Mucosa of stomach (tissue), 1 donor: Measurements from ENCODE around the gene MOBP.
"Not testable (repeated sequence)": the region's sequence is repeated elsewhere in the genome, so short reads cannot be mapped to it uniquely, and the experiment has no call there.

Source experiments
- H3K27me3 ChIP-seq: one replicate; pipeline ENCODE4 v1.7.0; 2013; ENCODE audit warnings: mild to moderate bottlenecking, low read length; ENCODE audit not compliant: control insufficient read depth, insufficient read depth
- H3K36me3 ChIP-seq: one replicate; pipeline ENCODE4 v1.7.0; 2013; ENCODE audit warnings: low read length; ENCODE audit not compliant: control insufficient read depth, insufficient read depth
- H3K4me1 ChIP-seq: one replicate; pipeline ENCODE4 v1.7.0; 2013; ENCODE audit warnings: mild to moderate bottlenecking, low read length; ENCODE audit not compliant: control insufficient read depth, insufficient read depth
- H3K4me3 ChIP-seq: one replicate; pipeline ENCODE4 v1.7.0; 2013; ENCODE audit warnings: low read length
- H3K9ac ChIP-seq: one replicate; pipeline ENCODE4 v1.7.0; 2013; ENCODE audit warnings: mild to moderate bottlenecking, low read length, moderate library complexity
- H3K9me3 ChIP-seq: one replicate; pipeline ENCODE4 v1.7.0; 2013; ENCODE audit warnings: mild to moderate bottlenecking, low read length, moderate library complexity; ENCODE audit not compliant: control insufficient read depth
- donor health status: Pancreatic carcinoma.

MOBP gene

DNA sequence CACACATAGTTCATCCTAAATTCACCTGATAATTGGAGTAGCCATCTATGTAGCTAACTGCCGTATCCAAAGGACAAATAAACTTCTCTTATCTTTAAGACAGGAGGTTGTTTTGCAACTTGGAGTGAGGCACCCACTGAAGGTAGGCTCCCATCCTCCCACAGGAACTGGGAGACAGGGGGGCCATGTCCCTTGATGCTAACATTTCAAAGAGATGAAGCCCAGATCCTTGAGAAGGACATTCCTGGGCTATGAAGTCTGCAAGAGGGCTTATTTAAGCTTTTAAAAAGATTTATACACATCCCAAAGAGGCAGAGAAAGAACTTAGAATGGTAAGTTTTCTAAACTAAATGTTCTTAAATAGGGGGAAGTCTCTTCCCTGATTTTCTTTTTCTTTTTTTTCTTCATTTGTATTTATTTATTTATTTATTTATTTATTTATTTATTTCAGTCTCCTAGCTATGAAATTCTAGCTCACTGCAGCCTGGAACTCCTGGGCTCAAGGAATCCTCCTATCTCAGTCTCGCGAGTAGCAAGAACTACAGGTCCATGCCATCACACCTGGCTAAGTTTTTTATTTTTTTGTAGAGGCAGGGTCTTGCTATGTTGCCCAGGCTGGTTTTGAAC is 12.8 kb upstream of the MOBP start:
- Histone ChIP-seq H3K9ac (no peak overlapping the region), H3K4me1 (no peaks in the 10 kb centered on the region), H3K4me3 (no peak overlapping the region), H3K36me3 (no peaks in the 10 kb centered on the region), H3K27me3 (peaks cover 3% of the 10 kb centered on the region), H3K9me3 (no peaks in the 10 kb centered on the region)

DNA sequence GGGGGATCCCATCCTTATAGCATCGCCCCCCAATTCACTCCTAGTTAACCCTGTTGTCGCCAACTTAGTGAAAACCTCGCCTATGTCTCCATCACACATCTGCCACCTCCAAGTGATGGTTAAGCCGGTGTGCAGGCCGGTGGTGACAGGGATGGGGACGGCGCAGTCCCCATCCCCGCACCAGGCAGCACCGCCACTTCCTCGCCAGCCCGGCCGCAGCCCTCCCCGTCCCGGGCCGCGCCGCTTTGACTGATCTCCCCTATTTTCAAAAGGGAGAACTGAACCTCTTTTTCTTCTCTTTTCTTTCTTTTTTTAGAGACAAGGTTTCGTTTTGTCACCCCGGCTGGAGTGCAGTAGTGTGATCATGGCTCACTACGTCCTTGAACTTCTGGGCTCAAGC is 11.3 kb upstream of the MOBP start:
- Histone ChIP-seq H3K4me3 (no peak overlapping the region), H3K36me3 (no peaks in the 10 kb centered on the region), H3K9me3 (no peaks in the 10 kb centered on the region), H3K27me3 (peaks cover 3% of the 10 kb centered on the region), H3K9ac (no peak overlapping the region), H3K4me1 (no peaks in the 10 kb centered on the region)

DNA sequence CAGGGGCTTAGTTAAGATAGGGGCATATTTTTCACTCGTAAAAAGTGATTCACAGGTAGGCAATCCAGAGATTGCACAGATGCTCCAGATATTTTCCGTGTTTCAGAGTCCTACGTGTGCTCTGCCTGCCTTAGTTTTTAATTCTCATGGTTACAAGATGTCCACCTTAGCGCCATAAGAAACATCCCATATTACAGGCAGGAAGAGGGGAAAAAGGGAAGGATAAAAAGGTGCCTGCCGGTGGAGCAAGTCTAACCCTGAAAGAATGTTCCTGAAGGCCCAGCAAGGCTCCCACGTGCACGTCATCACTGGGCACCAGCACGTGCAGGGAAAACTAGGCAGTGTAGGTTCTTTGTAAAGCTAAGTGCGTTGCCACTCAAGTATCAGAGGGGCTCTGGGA is 10.1 kb upstream of the MOBP start:
- H3K9ac ChIP-seq = no peak overlapping the region
- no peaks in the 10 kb centered on the region for H3K36me3 ChIP-seq
- no peaks in the 10 kb centered on the region for H3K4me1 ChIP-seq
- no peak overlapping the region for H3K4me3 ChIP-seq
- H3K27me3 ChIP-seq = peaks cover 3% of the 10 kb centered on the region
- no peaks in the 10 kb centered on the region for H3K9me3 ChIP-seq

DNA sequence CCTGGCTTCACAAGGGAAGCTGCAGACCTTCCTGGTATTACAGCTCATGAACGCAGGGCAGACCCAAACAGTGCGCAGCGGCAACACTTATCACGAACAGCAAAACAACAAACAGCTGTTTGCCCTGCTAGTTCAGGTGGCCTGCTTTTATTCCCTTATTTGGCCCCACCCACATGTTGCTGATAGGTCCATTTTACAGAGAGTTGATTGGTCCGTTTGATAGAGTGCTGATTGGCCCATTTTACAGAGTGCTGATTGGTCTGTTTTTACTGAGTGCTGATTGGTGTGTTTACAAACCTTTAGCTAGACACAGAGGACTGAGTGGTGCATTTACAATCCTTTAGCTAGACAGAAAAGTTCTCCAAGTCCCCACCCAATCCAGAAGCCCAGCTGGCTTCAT is 8.9 kb upstream of the MOBP start:
- H3K27me3 ChIP-seq, H3K9ac ChIP-seq, H3K4me1 ChIP-seq, H3K36me3 ChIP-seq, H3K4me3 ChIP-seq, H3K9me3 ChIP-seq: not testable (repeated sequence)

DNA sequence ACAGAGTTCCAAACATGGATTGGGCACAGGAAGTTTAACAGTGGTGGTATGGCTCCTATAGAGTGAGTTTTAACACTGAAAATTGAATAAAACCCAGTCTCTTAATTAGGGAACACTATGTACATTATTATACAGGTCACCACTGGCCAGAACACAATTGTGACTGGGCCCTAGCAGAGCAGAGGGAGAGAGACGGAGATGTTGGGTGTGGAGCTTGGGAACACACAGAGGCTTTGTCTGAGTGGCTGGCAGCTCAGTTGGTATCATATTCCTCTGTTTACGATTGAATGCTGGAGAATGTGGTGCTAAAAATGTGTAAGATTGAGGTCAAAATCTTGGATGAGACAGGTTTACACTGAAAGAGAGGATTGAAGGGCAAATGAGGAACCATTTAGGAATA is 6.8 kb upstream of the MOBP start:
- Histone ChIP-seq H3K4me3 (no peak overlapping the region), H3K9me3 (no peaks in the 10 kb centered on the region), H3K9ac (no peak overlapping the region), H3K36me3 (no peaks in the 10 kb centered on the region), H3K27me3 (no peaks in the 10 kb centered on the region), H3K4me1 (no peaks in the 10 kb centered on the region)

DNA sequence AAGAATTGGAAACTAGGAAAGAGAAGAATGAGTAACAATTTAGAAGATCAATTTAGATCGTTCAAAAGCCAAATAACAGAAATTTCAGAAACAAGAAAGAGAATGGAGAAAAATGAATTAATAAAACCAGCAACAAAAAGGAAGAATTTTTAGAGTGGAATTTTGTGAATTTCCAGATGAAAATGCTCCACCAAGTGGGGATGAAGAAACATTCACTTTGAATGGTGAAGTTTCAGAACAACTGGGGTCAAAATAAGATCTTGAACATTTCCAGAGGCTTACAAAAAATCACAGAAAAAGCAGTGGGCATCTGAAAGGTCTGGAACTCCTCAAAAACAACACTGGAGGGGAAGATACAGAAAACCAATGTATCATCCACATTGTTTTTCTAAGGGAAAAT is 4.2 kb upstream of the MOBP start:
- H3K9me3 ChIP-seq = no peaks in the 10 kb centered on the region
- H3K27me3 ChIP-seq = no peaks in the 10 kb centered on the region
- H3K4me1 ChIP-seq = no peaks in the 10 kb centered on the region
- no peak overlapping the region for H3K9ac ChIP-seq
- no peaks in the 10 kb centered on the region for H3K36me3 ChIP-seq
- H3K4me3 ChIP-seq = no peak overlapping the region

DNA sequence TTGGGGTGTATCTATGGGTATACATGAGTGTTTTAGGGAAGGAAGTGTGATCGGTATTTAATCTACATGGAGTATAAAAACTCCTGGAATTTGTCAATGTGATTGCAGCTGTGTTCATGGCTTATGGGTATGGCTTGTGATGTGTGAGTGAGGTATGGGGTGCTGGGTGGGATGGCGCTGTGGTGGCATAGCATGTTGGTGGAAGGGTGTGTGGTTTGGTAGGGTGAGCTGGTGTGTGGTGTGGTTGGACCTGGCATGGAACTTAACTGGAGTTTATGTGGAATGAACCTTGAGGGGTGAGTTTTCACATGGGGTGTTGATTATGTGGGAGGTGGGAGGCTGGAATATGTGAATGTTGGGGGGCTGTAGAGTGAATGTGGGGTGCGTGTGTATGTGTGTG is 492 bp upstream of the MOBP start:
- Histone ChIP-seq H3K4me1 (no peaks in the 10 kb centered on the region), H3K4me3 (no peak overlapping the region), H3K36me3 (no peaks in the 10 kb centered on the region), H3K27me3 (no peaks in the 10 kb centered on the region), H3K9me3 (no peaks in the 10 kb centered on the region), H3K9ac (no peak overlapping the region)

DNA sequence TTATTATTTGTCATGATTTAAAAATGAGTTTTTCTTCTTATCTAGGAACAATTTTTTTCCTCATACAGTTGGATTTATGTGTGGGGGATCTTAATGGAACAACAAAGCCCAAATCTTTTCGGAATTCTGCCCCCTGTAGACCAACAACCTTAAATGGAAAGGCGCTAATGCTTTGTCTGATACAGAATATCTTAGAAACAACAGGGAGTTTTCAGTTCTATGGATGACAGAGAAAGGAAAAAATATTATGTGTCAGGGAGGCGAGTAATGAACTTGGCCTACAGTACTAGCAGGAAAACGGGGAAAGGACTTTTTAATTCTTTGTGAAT is 592 bp downstream of the MOBP start:
- H3K4me3 ChIP-seq = no peak overlapping the region
- H3K36me3 ChIP-seq = no peaks in the 10 kb centered on the region
- H3K9me3 ChIP-seq = no peaks in the 10 kb centered on the region
- H3K9ac ChIP-seq = no peak overlapping the region
- H3K4me1 ChIP-seq = no peaks in the 10 kb centered on the region
- H3K27me3 ChIP-seq = no peaks in the 10 kb centered on the region

DNA sequence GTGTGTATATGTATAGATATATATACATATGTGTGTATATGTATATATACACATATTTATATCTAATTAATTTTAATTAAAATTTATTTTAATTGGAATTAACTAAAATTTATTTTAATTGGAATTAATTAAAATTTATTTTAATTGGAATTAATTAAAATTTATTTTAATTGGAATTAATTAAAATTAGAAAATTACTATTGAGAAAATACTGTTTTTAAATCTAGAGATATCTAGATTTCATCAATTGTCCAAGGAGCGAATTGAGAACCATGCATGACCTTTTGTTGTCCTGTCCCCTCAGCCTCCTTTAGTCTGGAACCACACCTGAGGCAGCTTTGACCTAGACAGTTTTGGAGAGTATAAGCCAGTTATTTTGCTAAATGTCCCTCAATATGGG is 1.8 kb downstream of the MOBP start:
- H3K4me3 ChIP-seq = no peak overlapping the region
- no peaks in the 10 kb centered on the region for H3K27me3 ChIP-seq
- H3K4me1 ChIP-seq = no peaks in the 10 kb centered on the region
- no peak overlapping the region for H3K9ac ChIP-seq
- no peaks in the 10 kb centered on the region for H3K36me3 ChIP-seq
- no peaks in the 10 kb centered on the region for H3K9me3 ChIP-seq

DNA sequence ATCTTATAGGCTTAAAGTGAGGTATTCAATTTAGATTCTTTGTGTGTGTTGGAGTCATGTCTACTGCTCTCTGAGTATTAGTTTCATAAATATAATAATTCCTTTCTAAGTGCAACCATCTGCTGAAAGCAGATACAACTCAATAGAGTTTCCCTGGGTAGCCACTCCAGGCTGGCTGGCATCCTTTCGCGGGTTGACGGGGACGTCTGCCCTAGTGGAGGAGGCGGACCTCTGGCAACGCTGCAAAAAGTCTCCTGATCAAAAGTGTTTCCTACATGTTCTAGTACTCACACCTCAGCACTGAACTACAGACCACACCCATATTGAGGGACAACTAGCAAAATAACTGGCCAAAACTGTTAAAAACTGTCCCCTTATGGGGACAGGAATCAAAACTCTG is 2.5 kb downstream of the MOBP start:
- Histone ChIP-seq H3K36me3 (no peaks in the 10 kb centered on the region), H3K4me1 (no peaks in the 10 kb centered on the region), H3K4me3 (no peak overlapping the region), H3K9me3 (no peaks in the 10 kb centered on the region), H3K9ac (no peak overlapping the region), H3K27me3 (no peaks in the 10 kb centered on the region)

DNA sequence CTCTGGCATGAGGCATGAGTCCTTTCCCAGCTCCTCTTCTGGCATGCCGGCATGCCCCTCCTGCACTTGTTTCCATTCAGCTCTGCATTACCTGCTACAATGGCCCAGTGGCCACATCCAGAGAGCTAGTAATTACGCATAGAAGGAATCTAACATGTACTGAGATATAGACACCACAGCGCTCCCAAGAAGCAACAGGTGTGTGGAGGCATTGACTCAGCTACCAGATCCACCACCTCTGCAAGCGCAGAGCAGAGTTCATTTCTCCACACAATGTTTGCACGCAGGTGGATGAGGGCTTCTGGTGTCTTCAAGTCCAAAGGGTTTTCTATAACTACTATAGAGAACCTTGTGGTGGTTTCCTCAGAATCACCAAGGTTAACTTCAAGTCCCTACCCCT is 4.2 kb downstream of the MOBP start:
- Histone ChIP-seq H3K9me3 (no peaks in the 10 kb centered on the region), H3K4me3 (no peak overlapping the region), H3K9ac (no peak overlapping the region), H3K4me1 (no peaks in the 10 kb centered on the region), H3K27me3 (no peaks in the 10 kb centered on the region), H3K36me3 (no peaks in the 10 kb centered on the region)

DNA sequence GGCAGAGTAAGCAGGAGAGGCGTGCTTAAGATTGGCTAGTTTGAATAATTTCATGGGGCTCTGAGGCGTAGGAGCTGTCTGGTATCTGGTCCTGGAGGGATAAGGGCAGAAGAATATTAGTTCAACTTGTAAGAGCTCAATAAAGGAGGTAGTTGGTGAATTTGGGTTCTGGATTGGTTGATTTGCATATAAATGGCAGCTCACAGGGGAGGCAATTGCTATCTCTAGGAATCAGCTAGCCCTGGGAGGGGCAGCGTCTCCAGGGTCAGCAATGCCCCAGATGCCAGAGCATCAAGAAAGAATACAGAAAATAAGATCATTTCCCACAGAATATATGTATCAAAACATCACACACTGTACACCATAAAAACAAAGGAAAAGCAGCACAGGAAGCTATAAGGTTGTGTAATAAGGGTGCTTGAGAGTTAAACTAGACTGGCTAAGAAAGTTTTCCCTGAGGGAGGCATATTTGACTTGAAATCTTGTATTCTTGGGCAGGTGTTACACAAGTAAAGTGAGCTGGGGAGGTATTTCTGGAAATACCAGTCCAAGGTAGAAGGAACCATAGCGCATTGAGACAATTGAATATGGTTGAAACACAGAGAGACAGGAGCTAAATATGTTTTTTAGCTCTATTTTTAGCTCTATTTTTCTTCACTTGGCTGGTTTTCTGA is 6.1 kb downstream of the MOBP start:
- Histone ChIP-seq H3K36me3 (no peaks in the 10 kb centered on the region), H3K4me1 (no peaks in the 10 kb centered on the region), H3K27me3 (no peaks in the 10 kb centered on the region), H3K9ac (no peak overlapping the region), H3K9me3 (no peaks in the 10 kb centered on the region), H3K4me3 (no peak overlapping the region)

DNA sequence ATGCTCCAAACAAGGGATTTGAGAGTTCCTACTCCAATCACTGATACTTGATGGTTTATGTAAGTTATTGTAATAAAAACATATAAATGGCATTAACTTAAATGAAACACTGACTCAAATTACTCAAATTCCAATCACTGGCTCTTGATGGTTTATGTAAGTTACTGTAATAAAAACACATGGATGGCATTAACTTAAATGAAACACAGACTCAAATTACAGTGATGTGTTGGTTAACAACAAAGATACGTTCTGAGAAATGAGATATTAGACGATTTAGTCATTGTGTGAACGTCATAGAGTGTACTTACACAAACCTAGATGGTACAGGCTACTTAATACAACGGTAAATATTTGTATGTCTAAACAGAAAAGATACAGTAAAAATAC is 6.6 kb downstream of the MOBP start:
- no peaks in the 10 kb centered on the region for H3K36me3 ChIP-seq
- H3K9ac ChIP-seq = no peak overlapping the region
- no peak overlapping the region for H3K4me3 ChIP-seq
- no peaks in the 10 kb centered on the region for H3K4me1 ChIP-seq
- H3K27me3 ChIP-seq = no peaks in the 10 kb centered on the region
- H3K9me3 ChIP-seq = no peaks in the 10 kb centered on the region
